G401.6 (cell line): ENCODE data around the gene DTD2.
"Not testable (repeated sequence)": the region's sequence is repeated elsewhere in the genome, so short reads cannot be mapped to it uniquely, and the experiment has no call there.

Experiments
- FAIRE-seq: peaks from 2 replicates; lab custom pipeline; 2012; peaks lifted over from hg19 to GRCh38; lab: Jason Lieb, UNC

DTD2 gene

GRCh38 chr14:31456841-31457664, at the start of gene DTD2:
Gene DTD2, minus strand, starts transcription at chr14:31457506. Its CDS starts 113 bp downstream, at chr14:31457393.
- FAIRE-seq = peak; percentile 97

- no peak for FAIRE-seq
These were observed 48.1 kb upstream of the DTD2 start for GRCh38 chr14:31505411-31505810.

- FAIRE-seq = no peak
These were observed 44.6 kb upstream of the DTD2 start for GRCh38 chr14:31501870-31502269.

GRCh38 chr14:31492759-31493498, 35.6 kb upstream of the DTD2 start:
- no peak for FAIRE-seq

- FAIRE-seq = no peak
These were observed 32.4 kb upstream of the DTD2 start for GRCh38 chr14:31489691-31490090.

- no peak for FAIRE-seq
These were observed 30.6 kb upstream of the DTD2 start, which contains the start of gene GPR33 for GRCh38 chr14:31487886-31488285. Gene GPR33, minus strand, starts transcription at chr14:31488039. Its CDS starts 4,074 bp downstream, at chr14:31483965.

GRCh38 chr14:31486764-31487163, 29.5 kb upstream of the DTD2 start:
- FAIRE-seq = no peak

GRCh38 chr14:31484754-31485153, 27.4 kb upstream of the DTD2 start:
- FAIRE-seq = no peak

GRCh38 chr14:31480156-31480555, 22.9 kb upstream of the DTD2 start:
- FAIRE-seq = no peak

GRCh38 chr14:31479027-31479426, 21.7 kb upstream of the DTD2 start:
- FAIRE-seq = no peak

GRCh38 chr14:31477248-31477647, 19.9 kb upstream of the DTD2 start:
- FAIRE-seq = no peak

- no peak for FAIRE-seq
These were observed 19.0 kb upstream of the DTD2 start for GRCh38 chr14:31476131-31476866.

GRCh38 chr14:31466554-31466953, 9.2 kb upstream of the DTD2 start:
- FAIRE-seq = no peak

GRCh38 chr14:31465111-31465510, 7.8 kb upstream of the DTD2 start:
- no peak for FAIRE-seq

- not testable (repeated sequence) for FAIRE-seq
These were observed 5.1 kb upstream of the DTD2 start for GRCh38 chr14:31462450-31462849.

- no peak for FAIRE-seq
These were observed 4.2 kb upstream of the DTD2 start for GRCh38 chr14:31461545-31461944.

GRCh38 chr14:31457665-31458659, 656 bp upstream of the DTD2 start:
- no peak for FAIRE-seq

GRCh38 chr14:31449971-31450610, 7.2 kb downstream of the DTD2 start:
- FAIRE-seq = peak; percentile 87

GRCh38 chr14:31449136-31449535, 8.2 kb downstream of the DTD2 start:
- no peak for FAIRE-seq

- FAIRE-seq = no peak
These were observed 11.6 kb downstream of the DTD2 start for GRCh38 chr14:31445703-31446102.

GRCh38 chr14:31442284-31442683, 15.0 kb downstream of the DTD2 start:
- FAIRE-seq = no peak
